ENCODE data around the gene KRT16. TPM values are rescaled to one million over a fixed set of nuclear protein-coding genes. Genes with fewer than 3 reads are reported as not detected.
"Not testable (repeated sequence)": the region's sequence is repeated elsewhere in the genome, so short reads cannot be mapped to it uniquely, and the experiment has no call there.

The KRT16 gene
- total RNA-seq, 4 donors from 2014 or later: 1.1 to 78.8 (median 13.5) TPM

DNA sequence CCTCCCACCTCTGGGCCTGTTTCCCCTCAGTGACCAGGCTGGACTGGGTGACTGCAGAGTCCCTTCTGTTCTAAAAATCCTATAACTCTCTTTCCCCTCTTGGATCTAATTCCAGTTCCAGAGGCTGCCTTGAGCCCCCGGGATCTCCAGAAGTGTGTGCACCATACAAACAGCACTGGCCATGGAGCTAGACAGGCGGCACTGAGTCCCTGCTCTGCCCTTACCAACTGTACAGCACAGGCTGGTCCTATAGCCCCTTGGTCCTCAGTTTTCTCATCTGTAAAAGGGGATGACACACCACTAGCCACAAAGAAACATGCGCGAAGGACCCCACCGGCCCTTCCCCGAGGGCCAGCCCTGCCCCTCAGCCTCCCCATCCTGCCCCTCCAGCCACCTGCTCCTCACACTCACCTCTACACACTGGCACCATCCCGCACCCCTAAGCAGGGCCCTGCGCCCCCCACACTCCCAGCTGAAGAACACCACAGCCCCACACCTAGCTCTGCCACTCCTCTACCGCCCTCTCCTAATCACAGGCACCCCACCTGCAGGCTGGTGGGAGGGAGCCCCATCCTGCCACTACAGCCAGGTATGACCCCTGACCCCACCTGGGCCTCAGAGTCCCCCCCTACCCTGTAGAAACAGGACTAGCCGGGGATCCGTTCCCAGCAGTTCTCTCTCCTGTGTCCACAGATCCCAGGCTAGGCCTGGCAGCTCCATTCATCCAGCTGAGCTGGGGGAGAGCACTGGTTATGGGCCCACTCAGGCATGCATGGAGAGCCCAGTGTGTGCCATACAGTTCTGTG, 913 bp upstream of the KRT16 start:
- TF ChIP-seq, protein P1, sequence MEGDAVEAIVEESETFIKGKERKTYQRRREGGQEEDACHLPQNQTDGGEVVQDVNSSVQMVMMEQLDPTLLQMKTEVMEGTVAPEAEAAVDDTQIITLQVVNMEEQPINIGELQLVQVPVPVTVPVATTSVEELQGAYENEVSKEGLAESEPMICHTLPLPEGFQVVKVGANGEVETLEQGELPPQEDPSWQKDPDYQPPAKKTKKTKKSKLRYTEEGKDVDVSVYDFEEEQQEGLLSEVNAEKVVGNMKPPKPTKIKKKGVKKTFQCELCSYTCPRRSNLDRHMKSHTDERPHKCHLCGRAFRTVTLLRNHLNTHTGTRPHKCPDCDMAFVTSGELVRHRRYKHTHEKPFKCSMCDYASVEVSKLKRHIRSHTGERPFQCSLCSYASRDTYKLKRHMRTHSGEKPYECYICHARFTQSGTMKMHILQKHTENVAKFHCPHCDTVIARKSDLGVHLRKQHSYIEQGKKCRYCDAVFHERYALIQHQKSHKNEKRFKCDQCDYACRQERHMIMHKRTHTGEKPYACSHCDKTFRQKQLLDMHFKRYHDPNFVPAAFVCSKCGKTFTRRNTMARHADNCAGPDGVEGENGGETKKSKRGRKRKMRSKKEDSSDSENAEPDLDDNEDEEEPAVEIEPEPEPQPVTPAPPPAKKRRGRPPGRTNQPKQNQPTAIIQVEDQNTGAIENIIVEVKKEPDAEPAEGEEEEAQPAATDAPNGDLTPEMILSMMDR (IDR thresholded peaks at IDR 0.05): no peak
- no peak for TF ChIP-seq EP300 (IDR thresholded peaks at IDR 0.05)
- no peak for TF ChIP-seq POLR2AphosphoS5 (IDR thresholded peaks at IDR 0.05)
- no peak for TF ChIP-seq POLR2A (IDR thresholded peaks at IDR 0.05)
- Histone ChIP-seq H3K9me3 (no peaks in the 10 kb centered on the region), H3K36me3 (no peaks in the 10 kb centered on the region), H3K4me3 (no peak overlapping the region), H3K27me3 (peaks cover 74% of the 10 kb centered on the region), H3K4me1 (no peaks in the 10 kb centered on the region), H3K27ac (no peak overlapping the region)
- 73 to 80% methylated on average over 2 to 3 of the region's 11 CpGs for whole genome bisulfite sequencing, 2 donors (ENCODE audit: low coverage in 1 of 2)
- no peak for ATAC-seq

DNA sequence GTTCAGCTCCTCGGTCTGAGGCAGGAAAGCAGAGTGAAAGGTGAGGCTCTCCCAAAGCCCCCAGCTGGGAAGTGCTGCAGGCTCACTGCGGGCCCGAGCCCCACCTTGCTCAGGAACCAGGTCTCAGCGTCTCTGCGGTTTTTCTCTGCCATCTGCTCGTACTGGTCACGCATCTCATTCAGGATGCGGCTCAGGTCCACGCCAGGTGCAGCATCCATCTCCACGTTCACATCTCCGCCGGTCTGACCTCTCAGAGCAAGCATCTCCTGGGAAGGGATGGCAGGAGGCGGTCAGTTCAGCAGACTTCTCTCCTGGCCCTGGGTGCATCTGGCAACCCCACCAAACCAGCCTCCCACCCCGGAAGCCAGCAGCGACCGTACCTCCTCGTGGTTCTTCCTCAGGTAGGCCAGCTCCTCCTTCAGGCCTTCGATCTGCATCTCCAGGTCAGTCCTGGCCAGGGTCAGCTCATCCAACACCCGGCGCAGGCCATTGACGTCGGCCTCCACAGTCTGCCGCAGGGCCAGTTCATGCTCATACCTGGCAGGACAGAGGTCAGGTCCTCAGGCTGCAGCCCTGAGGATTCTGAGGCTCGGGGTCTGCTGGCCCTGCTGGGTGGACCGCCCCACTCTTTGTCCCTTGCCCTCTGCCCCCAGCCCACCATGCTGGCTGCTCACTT, 1.5 kb downstream of the KRT16 start:
- TF ChIP-seq, protein P1 (IDR thresholded peaks at IDR 0.05): no peak
- no peak for TF ChIP-seq POLR2AphosphoS5 (IDR thresholded peaks at IDR 0.05)
- no peak for TF ChIP-seq EP300 (IDR thresholded peaks at IDR 0.05)
- TF ChIP-seq POLR2A (IDR thresholded peaks at IDR 0.05): no peak
- Histone ChIP-seq H3K36me3 (no peaks in the 10 kb centered on the region), H3K9me3 (peaks cover 0 to 18% (median 0%) of the 10 kb centered on the region in 3 donors), H3K4me3 (no peak overlapping the region), H3K27ac (no peak overlapping the region), H3K4me1 (no peaks in the 10 kb centered on the region), H3K27me3 (peaks cover 52% of the 10 kb centered on the region)
- 90% methylated on average over 12 of the region's 25 CpGs; no CpG with 5 or more reads in 1 of the 2 donors for whole genome bisulfite sequencing, 2 donors (ENCODE audit: low coverage in 1 of 2)
- ATAC-seq: no peak

DNA sequence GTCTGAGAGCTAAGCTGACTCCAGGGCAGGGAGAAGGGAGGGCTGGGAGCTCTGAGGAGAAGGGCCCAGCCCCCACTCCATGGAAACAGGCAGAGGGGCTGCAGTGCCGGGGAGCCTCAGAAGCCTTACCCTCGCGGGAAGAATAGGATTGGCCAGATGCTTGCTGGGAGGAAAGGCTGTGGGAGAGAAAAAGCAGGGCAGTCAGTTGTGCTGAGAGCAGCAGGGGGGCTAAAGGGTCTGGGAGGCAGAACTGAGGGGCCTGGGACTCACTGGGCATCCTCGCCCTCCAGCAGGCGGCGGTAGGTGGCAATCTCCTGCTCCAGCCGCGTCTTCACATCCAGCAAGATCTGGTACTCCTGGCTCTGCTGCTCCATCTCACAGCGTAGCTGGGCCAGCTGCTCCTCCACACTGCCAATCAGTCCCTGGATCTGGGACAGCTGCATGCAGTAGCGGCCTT, 2.5 kb downstream of the KRT16 start:
- not testable (repeated sequence) for ATAC-seq, H3K4me1 ChIP-seq, H3K36me3 ChIP-seq, H3K4me3 ChIP-seq, H3K27ac ChIP-seq
- Histone ChIP-seq H3K9me3 (peaks cover 0 to 28% (median 0%) of the 10 kb centered on the region in 3 donors), H3K27me3 (peaks cover 44% of the 10 kb centered on the region)
- WGBS, 2 donors (ENCODE audit: low coverage in 1 of 2): 14 to 42% methylated on average over 3 to 7 of the region's 10 CpGs

DNA sequence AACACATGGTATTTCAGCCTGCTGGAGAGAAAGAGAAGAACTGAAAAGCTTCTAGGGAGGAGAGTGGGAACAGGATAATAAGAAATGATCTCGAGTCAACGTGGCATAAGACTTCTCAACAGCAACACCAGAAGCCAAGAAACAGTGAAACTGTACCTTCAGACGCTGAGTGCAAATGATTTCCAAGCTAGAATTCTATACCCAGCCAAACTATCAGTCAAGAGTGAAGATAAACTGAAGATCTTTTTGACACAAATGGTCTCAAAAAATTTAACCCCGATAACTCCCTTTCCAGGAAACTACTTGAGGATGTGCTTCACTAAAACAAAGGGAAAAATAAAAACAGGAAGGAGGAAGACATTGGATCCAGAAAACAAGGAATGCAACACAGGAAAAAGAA, 5.6 kb downstream of the KRT16 start:
- ATAC-seq, H3K36me3 ChIP-seq, H3K4me3 ChIP-seq, H3K27ac ChIP-seq, H3K4me1 ChIP-seq: not testable (repeated sequence)
- peaks cover 27% of the 10 kb centered on the region for H3K27me3 ChIP-seq
- 72 to 100% methylated on average over 3 to 4 of the region's 4 CpGs for WGBS, 2 donors (ENCODE audit: low coverage in 1 of 2)
- peaks cover 0 to 28% (median 0%) of the 10 kb centered on the region in 3 donors for H3K9me3 ChIP-seq

DNA sequence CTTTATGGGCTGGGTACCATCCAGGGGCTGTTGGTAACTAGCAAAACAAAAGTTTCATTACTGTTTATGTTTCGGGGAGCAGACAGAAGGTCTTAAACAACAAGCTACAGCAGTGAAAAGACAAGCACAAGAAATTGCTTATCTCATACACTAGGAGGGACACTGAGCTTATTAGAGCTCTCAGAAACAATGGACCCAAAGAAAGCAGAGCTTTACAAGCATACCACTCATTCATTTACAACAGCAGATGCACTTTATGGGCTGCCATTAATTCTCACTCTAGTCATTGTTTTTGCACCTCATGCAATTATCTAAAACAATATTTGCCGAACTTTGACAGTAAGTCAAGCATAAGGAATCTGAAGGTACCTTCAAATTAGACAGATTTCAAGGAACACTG, 10.0 kb downstream of the KRT16 start:
- H3K27ac ChIP-seq: no peak overlapping the region
- no peaks in the 10 kb centered on the region for H3K36me3 ChIP-seq
- ATAC-seq: no peak
- peaks cover 0 to 24% (median 0%) of the 10 kb centered on the region in 3 donors for H3K9me3 ChIP-seq
- TF ChIP-seq EP300 (IDR thresholded peaks at IDR 0.05): no peak
- no peak for TF ChIP-seq POLR2AphosphoS5 (IDR thresholded peaks at IDR 0.05)
- TF ChIP-seq POLR2A (IDR thresholded peaks at IDR 0.05): no peak
- TF ChIP-seq, protein P1 (IDR thresholded peaks at IDR 0.05): no peak
- H3K4me3 ChIP-seq: no peak overlapping the region
- peaks cover 8% of the 10 kb centered on the region for H3K27me3 ChIP-seq
- no peaks in the 10 kb centered on the region for H3K4me1 ChIP-seq
- WGBS, 2 donors (ENCODE audit: low coverage in 1 of 2): 78 to 79% methylated on average over 2 of the region's 2 CpGs
